NT2/D1 (cell line): Measurements from ENCODE around the gene KREMEN2.

Experiments
- DNase-seq: peaks from one replicate; pipeline ENCODE4 v3.0.0-alpha.2; 2011; ENCODE audit warnings: low read depth, low spot score
- H3K27me3 ChIP-seq: 2 replicates; pipeline ENCODE4 v1.6.0; 2011; ENCODE audit warnings: mild to moderate bottlenecking; ENCODE audit not compliant: insufficient read length, insufficient read depth
- H3K36me3 ChIP-seq: 2 replicates; pipeline ENCODE4 v1.6.1; 2011; ENCODE audit warnings: mild to moderate bottlenecking, low read length, mixed read lengths; ENCODE audit not compliant: insufficient read depth, insufficient read length
- H3K4me1 ChIP-seq: 2 replicates; pipeline ENCODE4 v1.5.1; 2011; ENCODE audit not compliant: insufficient read depth, insufficient read length
- H3K4me3 ChIP-seq: 2 replicates; pipeline ENCODE4 v1.5.1; 2011; ENCODE audit warnings: low read depth; ENCODE audit not compliant: insufficient read length
- H3K9ac ChIP-seq: 2 replicates; pipeline ENCODE4 v1.6.0; 2011; ENCODE audit warnings: low read depth; ENCODE audit not compliant: insufficient read length
- H3K9me3 ChIP-seq: 2 replicates; pipeline ENCODE4 v1.5.1; 2011; ENCODE audit warnings: mild to moderate bottlenecking, low read length; ENCODE audit not compliant: insufficient read depth
- SUZ12 ChIP-seq: IDR thresholded peaks from 2 replicates; pipeline ENCODE4 v1.6.1; 2011; ENCODE audit not compliant: insufficient read length, insufficient read depth; ENCODE audit errors: extremely low read depth
- YY1 ChIP-seq: IDR thresholded peaks from 2 replicates; pipeline ENCODE4 v1.6.1; 2011; ENCODE audit not compliant: insufficient read length, insufficient read depth
- ZNF274 ChIP-seq: IDR thresholded peaks from 2 replicates; pipeline ENCODE4 v1.6.1; 2011; ENCODE audit warnings: mild to moderate bottlenecking, low read depth, low read length

The KREMEN2 gene

DNA sequence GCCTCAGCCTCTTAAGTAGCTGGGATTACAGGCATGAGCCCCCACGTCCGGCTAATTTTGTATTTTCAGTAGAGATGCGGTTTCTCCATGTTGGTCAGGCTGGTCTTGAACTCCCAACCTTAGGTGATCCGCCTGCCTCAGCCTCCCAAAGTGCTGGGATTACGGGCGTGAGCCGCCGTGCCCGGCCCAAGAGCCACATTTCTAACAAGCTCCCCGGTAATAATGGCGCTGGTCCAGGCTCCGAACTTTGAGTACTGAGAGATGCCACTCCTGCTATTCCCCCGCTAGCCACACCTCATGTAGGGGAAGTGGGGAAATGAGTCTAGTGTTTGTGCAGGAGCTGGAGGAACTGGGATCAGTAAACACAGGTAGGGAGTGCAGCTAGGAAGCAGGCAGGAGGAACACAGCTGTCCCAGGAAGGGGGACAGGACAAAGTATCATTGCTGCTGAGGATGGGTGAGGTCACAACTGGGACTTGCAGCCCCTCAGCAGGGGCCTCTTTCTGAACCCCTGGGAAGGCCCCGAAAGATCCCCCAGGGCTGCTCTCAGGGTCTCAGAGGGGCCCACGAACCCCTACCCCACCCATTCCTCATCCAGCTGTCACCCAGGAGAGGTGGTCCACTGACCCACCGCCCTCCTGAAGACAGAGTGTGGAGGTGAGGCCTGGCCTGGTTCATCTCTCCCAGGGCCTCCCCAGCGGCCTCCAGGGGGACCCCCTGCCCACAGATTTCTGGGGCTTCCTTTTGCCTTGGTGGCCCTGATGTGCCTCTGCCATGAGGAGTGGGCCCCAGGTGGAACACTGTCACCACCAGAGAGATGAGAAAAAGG is 3.7 kb upstream of the KREMEN2 start:
- Histone ChIP-seq H3K9ac (peak overlapping the region; percentile 17), H3K4me3 (no peak overlapping the region), H3K36me3 (no peaks in the 10 kb centered on the region), H3K9me3 (no peaks in the 10 kb centered on the region), H3K27me3 (no peaks in the 10 kb centered on the region), H3K4me1 (peaks cover 31% of the 10 kb centered on the region)
- TF ChIP-seq ZNF274 (no peak), SUZ12 (no peak), YY1 (no peak)
- no peak for DNase-seq

DNA sequence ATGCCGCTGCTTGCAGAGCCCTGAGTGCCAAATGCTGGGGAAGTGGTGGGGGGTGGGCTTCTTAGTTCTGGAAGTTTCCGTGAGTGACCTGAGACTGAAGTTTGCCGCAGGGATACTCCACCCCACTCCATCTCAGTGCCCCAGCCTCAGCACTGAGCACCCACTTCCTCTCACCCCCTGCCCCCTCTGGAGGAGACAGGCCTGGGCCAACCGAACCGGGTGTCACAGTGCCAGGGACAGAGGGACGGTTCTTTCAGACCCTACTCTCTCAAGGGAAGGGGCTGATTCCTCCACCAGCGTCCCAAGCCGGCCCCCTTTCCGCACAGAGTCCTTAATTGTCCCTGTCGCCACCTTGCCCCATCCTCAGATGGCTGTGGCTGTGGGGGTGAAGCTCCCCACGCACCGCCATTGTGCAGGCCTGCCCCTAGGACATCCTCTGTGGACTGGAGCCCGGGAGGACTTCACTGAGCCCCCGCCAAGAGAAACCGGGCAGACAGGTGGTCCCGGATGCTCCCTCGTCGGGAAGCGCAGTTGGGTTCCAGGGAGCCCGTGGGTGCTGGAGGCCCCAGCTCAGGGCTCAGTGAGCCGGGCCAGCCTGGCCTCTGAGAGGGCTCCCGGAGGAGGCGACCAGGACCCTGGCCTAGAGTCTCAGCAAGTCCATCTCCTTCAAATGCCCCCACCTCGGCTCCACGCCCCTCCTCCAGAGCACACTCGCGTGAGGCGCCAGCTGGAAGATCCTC is 1.6 kb upstream of the KREMEN2 start:
- no peaks in the 10 kb centered on the region for H3K27me3 ChIP-seq
- DNase-seq: no peak
- peak overlapping the region; percentile 86 for H3K9ac ChIP-seq
- TF ChIP-seq SUZ12: no peak
- TF ChIP-seq YY1: no peak
- no peak for TF ChIP-seq ZNF274
- peak overlapping the region; percentile 90 for H3K4me3 ChIP-seq
- peaks cover 11% of the 10 kb centered on the region for H3K36me3 ChIP-seq
- peaks cover 18% of the 10 kb centered on the region for H3K4me1 ChIP-seq
- H3K9me3 ChIP-seq: no peaks in the 10 kb centered on the region

DNA sequence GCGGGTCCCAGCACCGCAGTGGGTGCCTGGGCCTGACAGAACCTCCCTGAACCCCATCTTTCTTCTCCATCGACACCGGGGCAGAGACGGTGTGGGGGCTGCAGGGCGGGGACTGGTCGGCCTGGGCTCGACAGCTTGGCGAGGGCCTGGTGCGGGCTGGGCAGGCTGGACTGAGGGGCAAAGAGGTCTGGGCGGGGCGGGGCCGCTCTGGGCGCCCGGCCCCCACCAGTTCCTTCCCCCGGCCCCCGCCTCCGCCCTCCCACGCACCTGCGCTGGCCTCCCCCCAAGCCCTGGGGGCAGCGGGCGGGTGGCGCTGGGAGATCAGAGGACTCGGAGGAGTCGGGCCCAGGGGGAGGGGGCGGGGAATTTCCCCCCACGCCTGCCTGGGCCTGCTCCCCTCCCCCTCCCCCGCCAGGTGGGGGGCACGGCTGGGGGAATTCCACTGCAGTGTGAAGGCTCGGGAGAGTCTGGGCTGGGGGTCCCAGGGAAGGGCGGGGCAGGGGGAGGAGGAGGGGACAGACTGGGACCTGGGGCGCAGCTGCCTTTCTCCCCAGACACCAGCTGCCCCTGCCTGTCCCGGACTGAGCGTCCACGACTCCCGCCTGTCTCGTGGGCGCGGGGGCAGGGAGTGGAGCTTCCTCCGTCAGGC is 877 bp upstream of the KREMEN2 start:
- TF ChIP-seq YY1 (no peak), ZNF274 (no peak), SUZ12 (no peak)
- H3K36me3 ChIP-seq: peaks cover 18% of the 10 kb centered on the region
- H3K9ac ChIP-seq: peak overlapping the region; percentile 94
- H3K9me3 ChIP-seq: no peaks in the 10 kb centered on the region
- peaks cover 21% of the 10 kb centered on the region for H3K4me1 ChIP-seq
- no peak for DNase-seq
- no peaks in the 10 kb centered on the region for H3K27me3 ChIP-seq
- peak overlapping the region; percentile 90 for H3K4me3 ChIP-seq

DNA sequence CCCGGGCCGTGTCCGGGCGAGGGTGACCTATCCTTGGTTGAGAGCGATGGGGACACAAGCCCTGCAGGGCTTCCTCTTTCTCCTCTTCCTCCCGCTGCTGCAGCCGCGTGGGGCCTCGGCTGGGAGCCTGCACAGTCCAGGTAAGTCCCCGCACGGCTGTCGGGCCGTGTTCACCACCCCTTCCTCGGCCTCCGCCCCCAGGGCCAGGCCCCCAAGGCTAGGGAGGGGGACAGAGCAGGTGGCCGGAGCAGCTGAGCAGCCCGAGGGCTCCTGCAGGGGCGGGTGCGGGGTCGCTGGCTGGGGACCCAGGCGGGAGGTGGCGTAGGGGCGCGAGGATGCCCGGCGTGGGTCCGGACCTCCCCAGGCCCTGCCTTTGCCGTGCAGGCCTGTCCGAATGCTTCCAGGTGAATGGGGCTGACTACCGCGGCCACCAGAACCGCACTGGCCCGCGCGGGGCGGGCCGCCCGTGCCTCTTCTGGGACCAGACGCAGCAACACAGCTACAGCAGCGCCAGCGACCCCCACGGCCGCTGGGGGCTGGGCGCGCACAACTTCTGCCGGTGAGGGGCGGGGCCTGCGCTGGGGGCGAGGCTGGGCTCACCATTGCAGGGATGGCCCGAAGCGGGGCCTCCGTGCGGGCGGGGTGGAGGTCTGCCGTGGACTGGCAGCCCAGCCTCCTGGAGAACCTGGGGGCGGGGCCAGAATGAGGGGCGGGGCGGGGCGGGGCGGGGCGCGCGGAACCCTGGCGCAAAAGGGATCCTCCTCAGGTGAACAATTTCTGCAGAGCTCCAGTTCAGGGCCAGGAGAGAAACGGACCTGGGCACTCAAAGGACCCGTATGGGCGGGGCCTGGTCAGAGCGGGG is 631 bp downstream of the KREMEN2 start:
- H3K9ac ChIP-seq: peak overlapping the region; percentile 94
- H3K9me3 ChIP-seq: no peaks in the 10 kb centered on the region
- peaks cover 19% of the 10 kb centered on the region for H3K36me3 ChIP-seq
- no peak for TF ChIP-seq YY1
- TF ChIP-seq ZNF274: no peak
- no peak for TF ChIP-seq SUZ12
- no peaks in the 10 kb centered on the region for H3K27me3 ChIP-seq
- peak overlapping the region; percentile 90 for H3K4me3 ChIP-seq
- peak; percentile 87 for DNase-seq
- H3K4me1 ChIP-seq: peaks cover 22% of the 10 kb centered on the region

DNA sequence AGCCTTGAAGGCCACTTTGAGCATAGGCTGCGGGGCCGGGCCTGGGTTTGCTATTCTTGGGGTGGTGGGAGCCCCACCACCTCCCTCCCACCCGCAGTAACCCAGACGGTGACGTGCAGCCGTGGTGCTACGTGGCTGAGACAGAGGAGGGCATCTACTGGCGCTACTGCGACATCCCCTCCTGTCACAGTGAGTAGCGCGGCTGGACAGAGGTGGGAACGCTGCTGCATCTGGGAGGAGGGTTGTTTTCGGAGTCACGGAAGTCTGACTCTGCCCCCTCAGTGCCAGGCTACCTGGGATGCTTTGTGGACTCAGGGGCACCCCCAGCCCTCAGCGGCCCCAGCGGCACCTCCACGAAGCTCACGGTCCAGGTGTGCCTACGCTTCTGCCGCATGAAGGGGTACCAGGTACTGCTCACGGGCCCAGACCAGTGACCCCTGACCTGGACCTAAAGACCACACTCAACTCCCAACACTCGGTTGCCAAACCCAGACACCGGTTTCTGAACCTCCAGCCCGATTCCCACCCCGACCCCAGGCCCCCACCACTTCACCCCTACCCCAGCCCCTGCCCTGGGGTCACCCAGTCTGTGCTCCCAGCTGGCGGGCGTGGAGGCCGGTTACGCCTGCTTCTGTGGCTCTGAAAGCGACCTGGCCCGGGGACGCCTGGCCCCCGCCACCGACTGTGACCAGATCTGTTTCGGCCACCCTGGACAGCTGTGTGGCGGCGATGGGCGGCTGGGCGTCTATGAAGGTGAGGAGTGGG is 2.1 kb downstream of the KREMEN2 start:
- H3K27me3 ChIP-seq: no peaks in the 10 kb centered on the region
- no peak overlapping the region for H3K4me3 ChIP-seq
- peaks cover 28% of the 10 kb centered on the region for H3K4me1 ChIP-seq
- peak overlapping the region; percentile 11 for H3K9ac ChIP-seq
- DNase-seq: no peak
- peaks cover 26% of the 10 kb centered on the region for H3K36me3 ChIP-seq
- H3K9me3 ChIP-seq: no peaks in the 10 kb centered on the region
- no peak for TF ChIP-seq SUZ12
- TF ChIP-seq YY1: no peak
- TF ChIP-seq ZNF274: no peak

DNA sequence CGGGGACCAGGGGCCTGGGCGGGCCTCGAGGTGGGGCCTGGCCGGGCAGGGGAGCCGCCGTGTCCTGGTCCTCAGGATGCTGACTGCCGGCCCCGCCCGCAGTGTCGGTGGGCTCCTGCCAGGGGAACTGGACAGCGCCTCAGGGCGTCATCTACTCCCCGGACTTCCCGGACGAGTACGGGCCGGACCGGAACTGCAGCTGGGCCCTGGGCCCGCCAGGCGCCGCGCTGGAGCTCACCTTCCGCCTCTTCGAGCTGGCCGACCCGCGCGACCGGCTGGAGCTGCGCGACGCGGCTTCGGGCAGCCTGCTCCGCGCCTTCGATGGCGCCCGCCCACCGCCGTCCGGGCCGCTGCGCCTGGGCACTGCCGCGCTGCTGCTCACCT is 2.7 kb downstream of the KREMEN2 start:
- Histone ChIP-seq H3K9me3 (no peaks in the 10 kb centered on the region), H3K4me3 (no peak overlapping the region), H3K36me3 (peaks cover 32% of the 10 kb centered on the region), H3K9ac (no peak overlapping the region), H3K4me1 (peaks cover 30% of the 10 kb centered on the region), H3K27me3 (no peaks in the 10 kb centered on the region)
- DNase-seq: no peak
- no peak for TF ChIP-seq SUZ12
- TF ChIP-seq ZNF274: no peak
- TF ChIP-seq YY1: no peak
